ENCODE measurements around the gene CIB2. TPM values are rescaled to one million over a fixed set of nuclear protein-coding genes. Genes with fewer than 3 reads are reported as not detected.

CIB2 gene
- total and polyA plus RNA-seq, 2 donors (not counting 1 experiment from before 2014, with no cell fraction given) = 0.97 to 3.2 TPM

- no peaks in the 10 kb centered on the region for H3K27me3 Mint-ChIP-seq
- Histone ChIP-seq H3K27ac (ENCODE audit: low read length in 2 of 2) (peak within 1 kb of the TSS; percentile 32 to 81), H4K20me1 (ENCODE audit: control insufficient read depth, insufficient read depth, low read length, poor library complexity, severe bottlenecking) (no peaks in the 10 kb centered on the region), H3K79me2 (ENCODE audit: control insufficient read depth, insufficient read depth, low read length) (peaks cover 60% of the 10 kb centered on the region), H3K9me3 (ENCODE audit: control extremely low read depth in 1 of 3, control insufficient read depth in 2 of 3, insufficient read depth in 1 of 3, low read length in 2 of 3) (no peaks in the 10 kb centered on the region), H3K4me2 (replicated peaks; ENCODE audit: low read depth, low read length, poor library complexity, severe bottlenecking) (peak within 1 kb of the TSS; percentile 85), H2AFZ (ENCODE audit: insufficient read depth, low read depth, low read length, poor library complexity, severe bottlenecking) (peak within 1 kb of the TSS; percentile 85), H3K4me3 (ENCODE audit: control extremely low read depth in 1 of 5, extremely low read depth in 1 of 5, insufficient read depth in 1 of 5, low read depth in 2 of 5, low read length in 4 of 5) (peak within 1 kb of the TSS; percentile 63 to 93 (median 81)), H3K9ac (ENCODE audit: low read length) (peak within 1 kb of the TSS; percentile 96), H3K27me3 (replicated peaks in 1 of 4; ENCODE audit: control extremely low read depth in 1 of 4, control insufficient read depth in 3 of 4, insufficient read depth in 4 of 4, low read length in 3 of 4) (no peaks in the 10 kb centered on the region), H3K36me3 (replicated peaks in 1 of 2; ENCODE audit: control extremely low read depth in 1 of 2, control insufficient read depth in 1 of 2, extremely low read depth in 1 of 2, insufficient read depth in 2 of 2, low read length in 1 of 2) (peaks cover 0 to under 1% of the 10 kb centered on the region in 2 experiments), H3K4me1 (ENCODE audit: control insufficient read depth in 2 of 2, insufficient read depth in 2 of 2, low read length in 2 of 2) (peaks cover 20 to 25% of the 10 kb centered on the region in 2 donors)
- peak within 1 kb of the TSS; percentile 93 for H3K27ac Mint-ChIP-seq
- DNase-seq = peak; percentile 99
- ChIA-PET POLR2A (interaction anchor here (0.6 to 1.3 kb wide), 7 partner anchors 22 to 828 kb away, joined by 3 to 9 read pairs (median 3); partner anchors contain the start of gene PSMA4), CTCF (interaction anchor here (0.9 to 5.7 kb wide), 6 partner anchors 18 to 45 kb away, joined by 3 to 38 read pairs (median 4); partner anchors contain the start of gene CIB2)
- TF ChIP-seq EZH2 (IDR thresholded peaks at IDR 0.05; ENCODE audit: borderline replicate concordance, insufficient read depth, low read depth, low read length, poor library complexity, severe bottlenecking) (no peak), CTCF (IDR thresholded peaks at IDR 0.05) (no peak)
- WGBS (ENCODE audit: insufficient coverage) = under 1% methylated on average over 78 of the region's 79 CpGs
- H3K4me3 Mint-ChIP-seq = peak within 1 kb of the TSS; percentile 98
- intact Hi-C loops (cut with micrococcal nuclease) = loop anchor here (1.0 kb wide), 4 partner anchors 18 to 289 kb away; partner anchors contain the start of genes CIB2 and IREB2
- H3K4me1 Mint-ChIP-seq = peaks cover 41% of the 10 kb centered on the region
- no peaks in the 10 kb centered on the region for H3K9me3 Mint-ChIP-seq (ENCODE audit: insufficient read depth)
- peak; percentile 97 for ATAC-seq (ENCODE audit: low read depth)
Observed at GRCh38 chr15:78149068-78149804, 18.0 kb upstream of the CIB2 start, which contains the start of gene IDH3A. Gene IDH3A, plus strand, starts transcription at chr15:78149362. Its CDS starts 42 bp downstream, at chr15:78149404.
